Measurements from ENCODE around the gene INTU.
"Not testable (repeated sequence)": the region's sequence is repeated elsewhere in the genome, so short reads cannot be mapped to it uniquely, and the experiment has no call there.

Gene INTU

DNA sequence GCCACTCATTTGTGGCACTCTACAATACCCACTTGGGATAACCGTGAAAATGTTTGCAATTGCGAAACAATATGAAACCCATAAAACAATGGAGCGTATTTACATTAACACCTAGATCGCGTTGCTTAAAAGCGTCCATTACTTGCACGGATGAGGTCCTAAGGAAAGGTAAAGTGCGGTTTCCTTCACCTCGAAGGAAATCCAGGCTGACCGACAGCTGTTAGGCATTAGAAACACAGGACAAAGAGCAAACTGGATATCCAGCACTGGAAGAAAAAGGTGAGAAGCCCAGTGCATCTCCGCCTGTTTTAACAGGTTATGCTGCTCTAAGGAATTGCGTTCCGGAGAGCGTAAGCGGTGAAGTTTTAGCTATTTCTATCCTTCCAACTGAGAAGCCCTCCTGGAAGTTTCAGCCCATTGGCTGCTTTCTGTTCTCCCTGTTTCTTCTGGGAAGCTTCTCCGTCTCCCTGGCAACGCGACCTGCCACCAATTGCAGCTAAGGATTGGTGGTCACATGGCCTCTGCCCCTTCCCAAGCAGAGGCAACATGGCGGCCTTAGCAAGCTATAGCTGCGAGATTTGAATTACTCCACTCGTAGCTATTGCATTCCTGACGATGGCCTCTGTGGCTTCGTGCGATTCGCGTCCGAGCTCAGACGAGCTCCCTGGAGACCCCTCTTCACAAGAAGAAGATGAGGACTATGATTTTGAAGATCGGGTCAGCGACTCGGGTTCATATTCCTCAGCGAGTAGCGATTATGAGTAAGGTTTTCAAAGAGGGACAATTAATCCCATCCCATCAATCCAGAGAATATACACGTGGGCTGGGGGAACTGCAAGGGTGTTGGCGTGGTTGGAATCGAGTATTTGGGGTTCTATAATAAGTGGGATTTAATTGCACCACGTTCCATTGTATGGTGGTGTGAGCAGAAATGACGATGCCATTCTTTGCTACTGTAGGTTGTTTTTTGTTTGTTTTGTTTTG, at the start of gene INTU:
Gene INTU (plus strand): TSS at position 538 of the 984 bp plus-strand sequence. CDS start 78 bp downstream, at position 616.
- no peak for DNase-seq (ENCODE audit: low read depth)

DNA sequence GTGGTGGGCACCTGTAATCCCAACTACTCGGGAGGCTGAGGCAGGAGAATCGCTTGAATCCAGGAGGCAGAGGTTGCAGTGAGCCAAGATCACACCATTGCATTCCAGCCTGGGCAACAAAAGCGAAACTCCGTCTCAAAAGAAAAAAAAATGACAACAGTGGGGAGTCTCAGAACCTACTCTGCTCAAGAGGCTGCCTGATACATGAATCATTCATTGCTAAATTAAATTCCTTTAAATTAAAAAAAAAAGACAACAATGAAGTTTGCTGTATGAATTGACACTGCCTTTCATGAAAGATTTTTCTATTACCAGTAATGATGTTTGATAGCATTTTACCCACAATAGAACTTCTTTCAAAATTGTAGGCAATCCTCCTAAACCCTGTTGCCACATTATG, 46.3 kb upstream of the INTU start:
- not testable (repeated sequence) for DNase-seq (ENCODE audit: low read depth)

DNA sequence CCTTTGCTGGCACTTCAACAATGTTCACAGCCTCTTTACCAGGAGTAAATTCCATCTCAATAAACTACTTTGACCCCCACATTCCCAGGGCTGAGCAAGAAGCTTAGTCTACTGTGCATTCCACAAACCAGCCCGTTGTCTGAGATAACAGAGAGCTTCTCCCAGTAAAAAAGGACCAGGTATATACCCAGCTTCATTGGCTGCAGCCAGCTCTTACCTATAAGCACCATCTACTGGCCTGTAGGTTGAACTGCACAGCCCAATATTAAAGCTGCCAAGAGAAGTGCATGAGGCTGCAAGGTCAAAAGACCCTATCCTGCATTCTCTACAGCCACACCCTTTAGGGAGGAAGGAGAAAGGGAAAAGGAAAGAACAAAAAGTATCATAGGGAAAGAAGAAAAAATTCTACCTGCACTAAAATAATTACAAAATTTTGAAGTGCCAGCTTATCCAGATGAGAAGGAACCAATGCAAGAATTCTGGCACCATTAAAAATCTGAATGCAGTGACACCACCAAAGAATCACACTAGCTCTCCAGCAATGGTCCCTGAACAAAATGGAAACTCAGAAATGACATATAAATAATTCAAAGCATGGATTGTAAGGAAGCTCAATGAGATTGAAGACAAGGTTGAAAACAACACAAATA, 45.7 kb upstream of the INTU start:
- DNase-seq (ENCODE audit: low read depth), result no peak

DNA sequence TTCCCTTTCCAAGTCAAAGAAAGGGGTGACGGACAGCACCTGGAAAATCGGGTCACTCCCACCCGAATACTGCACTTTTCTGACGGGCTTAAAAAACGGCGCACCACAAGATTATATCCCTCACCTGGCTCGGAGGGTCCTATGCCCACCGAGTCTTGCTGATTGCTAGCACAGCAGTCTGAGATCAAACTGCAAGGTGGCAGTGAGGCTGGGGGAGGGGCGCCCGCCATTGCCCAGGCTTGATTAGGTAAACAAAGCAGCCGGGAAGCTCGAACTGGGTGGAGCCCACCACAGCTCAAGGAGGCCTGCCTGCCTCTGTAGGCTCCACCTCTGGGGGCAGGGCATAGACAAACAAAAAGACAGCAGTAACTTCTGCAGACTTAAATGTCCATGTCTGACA, 43.6 kb upstream of the INTU start:
- DNase-seq (ENCODE audit: low read depth), result not testable (repeated sequence)

DNA sequence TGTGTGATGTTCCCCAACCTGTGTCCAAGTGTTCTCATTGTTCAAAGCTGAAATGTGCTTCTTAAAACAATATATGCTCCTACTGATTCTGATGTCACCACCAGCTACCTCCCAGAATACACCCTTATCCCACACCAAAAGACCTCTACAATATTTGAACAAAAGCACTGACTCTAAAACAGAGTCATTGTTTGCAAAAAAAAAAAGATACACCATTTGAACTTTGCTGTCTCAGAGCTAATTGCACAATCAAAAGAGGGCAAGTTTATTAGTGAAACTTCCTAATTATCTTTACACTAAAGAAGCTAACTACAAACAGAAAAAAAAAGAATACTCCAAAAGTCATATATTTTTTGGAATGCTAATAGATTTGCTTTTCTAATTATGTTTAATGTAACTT, 34.1 kb upstream of the INTU start:
- DNase-seq (ENCODE audit: low read depth), result no peak

DNA sequence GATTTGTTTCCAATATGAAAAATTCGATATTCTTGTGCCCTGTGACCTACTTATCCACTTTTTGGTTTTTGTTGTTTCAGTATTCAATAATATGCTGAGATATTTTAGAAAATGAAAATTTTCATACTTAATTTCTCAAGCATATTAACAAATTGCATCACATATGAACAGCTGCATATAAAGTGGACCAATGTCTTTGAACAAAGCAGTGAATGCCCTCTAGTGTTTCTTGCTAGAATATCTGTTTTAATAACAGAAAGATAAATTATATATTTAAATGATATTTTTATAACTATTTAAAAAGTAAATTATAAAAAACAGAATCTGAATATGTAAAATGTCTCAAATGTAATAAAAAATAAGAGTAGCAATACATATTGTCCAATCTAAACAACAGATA, 31.7 kb upstream of the INTU start:
- DNase-seq (ENCODE audit: low read depth), result no peak

DNA sequence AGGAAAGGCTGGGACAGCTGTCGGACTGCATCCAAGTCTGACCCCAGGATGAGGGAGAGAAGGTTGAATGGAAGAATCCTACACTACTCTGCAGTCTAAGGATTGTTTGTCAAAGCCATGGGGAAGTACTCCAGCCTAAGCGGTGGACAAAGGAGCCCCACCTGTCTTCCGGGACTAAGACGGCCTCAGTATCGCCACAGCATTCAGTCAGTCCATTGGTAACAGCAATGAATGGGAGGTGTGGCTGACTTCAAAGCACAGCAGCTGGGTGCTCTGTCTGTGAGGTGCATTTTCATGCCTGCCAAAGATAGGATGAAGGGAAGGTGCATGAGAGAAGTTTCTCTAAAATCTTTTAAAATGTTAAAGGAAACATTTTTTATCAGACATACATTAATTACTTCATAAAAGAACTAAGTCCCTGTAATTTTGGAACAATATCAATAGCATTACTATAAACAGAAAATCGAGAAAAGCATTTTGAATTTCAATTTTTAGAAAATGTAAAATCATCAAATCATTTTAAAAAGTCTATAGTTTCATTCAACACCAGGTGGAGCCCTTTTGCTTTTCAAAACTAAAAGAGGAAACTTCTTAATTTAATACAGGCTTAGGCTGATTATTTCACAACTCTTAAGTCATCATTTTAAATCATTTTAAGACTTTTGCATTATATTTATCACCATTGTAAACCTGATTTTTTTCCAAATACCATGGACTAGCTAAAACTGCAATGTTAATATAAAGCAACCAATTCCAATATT, 27.6 kb upstream of the INTU start:
- DNase-seq (ENCODE audit: low read depth), result no peak

DNA sequence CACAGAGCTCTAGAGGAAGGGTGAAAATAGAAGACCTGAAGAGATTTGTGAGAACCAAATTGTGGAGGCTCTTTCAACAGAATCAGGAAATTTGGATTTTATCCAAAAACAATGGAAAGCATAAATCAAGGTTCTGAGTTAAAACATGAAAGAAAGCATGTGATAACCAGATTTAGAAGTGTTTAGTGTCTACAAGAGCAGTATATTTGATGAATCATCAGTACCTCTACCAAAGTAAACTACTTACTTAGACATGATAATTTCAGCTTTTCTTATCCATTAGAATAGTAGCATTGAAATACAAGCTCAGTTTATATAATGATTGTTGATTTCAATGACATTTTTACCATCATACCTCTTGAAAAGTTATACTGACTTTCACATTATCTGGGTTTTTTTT, 25.9 kb upstream of the INTU start:
- no peak for DNase-seq (ENCODE audit: low read depth)

DNA sequence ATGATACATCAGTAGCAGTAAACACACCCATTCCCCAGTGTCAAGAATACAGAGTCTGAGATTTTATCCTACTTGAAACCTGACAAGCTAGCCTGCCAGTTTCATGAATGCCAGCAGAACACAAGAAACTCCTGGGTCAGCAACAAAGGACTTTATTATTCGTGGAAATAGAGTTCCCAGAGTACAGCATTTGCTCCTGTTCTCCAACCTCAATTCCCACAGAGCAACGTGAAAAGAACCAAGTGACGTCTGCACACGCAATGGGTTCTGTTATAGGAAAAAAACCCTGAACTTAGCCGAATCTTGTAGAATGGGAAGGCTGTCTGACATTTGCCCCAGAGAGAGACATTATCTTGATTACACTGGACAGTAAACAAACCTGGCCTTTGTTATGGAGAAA, 23.3 kb upstream of the INTU start:
- DNase-seq (ENCODE audit: low read depth), result no peak

DNA sequence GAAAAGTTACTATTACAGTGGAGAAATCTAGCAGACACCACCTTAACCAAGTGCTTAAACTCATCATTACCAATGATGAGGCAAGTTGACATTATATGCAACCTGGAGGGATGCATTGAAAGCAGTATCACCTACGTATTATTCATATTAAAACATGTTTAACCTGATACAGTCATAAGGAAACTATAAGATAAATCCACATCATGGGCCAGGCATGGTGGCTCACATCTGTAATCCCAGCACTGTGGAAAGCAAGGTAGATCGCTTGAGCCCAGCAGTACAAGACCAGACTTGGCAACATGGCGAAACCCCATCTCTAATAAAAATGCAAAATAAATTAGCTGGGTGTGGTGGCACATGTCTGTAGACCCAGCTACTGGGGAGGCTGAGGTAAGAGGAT, 22.3 kb upstream of the INTU start:
- DNase-seq (ENCODE audit: low read depth), result no peak

DNA sequence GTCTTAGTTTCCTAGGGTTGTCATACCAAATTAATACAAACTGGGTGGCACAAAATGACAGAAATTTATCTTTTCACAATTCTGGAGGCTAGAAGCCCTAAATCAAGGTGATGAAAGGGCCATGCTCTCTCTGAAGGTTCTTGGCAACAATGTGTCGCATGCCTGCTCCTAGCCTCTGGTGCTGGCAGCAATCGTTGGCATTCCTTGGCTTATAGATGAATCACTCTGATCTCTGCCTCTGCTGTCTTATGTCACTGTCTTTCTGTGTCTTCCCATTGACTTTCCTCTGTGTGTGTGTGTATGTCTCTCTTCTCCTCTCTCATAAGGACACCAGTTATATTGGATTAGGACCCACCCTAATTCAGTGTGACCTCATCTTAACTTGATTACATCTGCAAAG, 15.9 kb upstream of the INTU start:
- DNase-seq (ENCODE audit: low read depth), result no peak

DNA sequence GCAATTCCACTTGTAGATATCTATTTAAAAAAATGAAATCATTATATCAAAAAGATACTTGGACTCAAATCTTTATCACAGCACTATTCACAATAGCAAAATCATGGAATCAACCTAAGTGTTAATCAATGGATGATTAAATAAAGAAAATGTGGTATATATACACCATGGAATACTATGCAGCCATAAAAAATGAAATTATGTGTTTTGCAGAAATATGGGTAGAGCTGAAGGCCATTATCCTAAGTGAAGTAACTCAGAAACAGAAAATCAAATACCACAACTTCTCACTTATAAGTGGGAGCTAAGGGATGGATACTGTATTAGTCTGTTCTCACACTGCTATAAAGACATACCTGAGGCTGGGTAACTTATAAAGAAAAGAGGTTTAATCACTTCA, 14.3 kb upstream of the INTU start:
- no peak for DNase-seq (ENCODE audit: low read depth)

DNA sequence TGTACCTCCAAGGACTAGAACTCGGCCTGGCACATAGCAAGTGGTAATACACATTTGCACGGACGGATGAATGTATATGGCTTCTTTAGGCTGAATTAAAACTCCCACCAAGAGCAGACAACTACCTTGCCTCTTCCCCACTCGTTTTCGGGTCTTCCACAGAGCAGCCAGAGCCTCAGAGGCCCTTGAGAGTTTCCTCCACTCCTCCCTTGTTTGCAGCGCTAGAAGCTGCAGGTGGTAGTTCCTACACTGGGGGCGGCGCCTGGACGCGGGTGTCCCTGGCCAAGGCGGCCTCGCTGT, 10.2 kb upstream of the INTU start:
- no peak for DNase-seq (ENCODE audit: low read depth)

DNA sequence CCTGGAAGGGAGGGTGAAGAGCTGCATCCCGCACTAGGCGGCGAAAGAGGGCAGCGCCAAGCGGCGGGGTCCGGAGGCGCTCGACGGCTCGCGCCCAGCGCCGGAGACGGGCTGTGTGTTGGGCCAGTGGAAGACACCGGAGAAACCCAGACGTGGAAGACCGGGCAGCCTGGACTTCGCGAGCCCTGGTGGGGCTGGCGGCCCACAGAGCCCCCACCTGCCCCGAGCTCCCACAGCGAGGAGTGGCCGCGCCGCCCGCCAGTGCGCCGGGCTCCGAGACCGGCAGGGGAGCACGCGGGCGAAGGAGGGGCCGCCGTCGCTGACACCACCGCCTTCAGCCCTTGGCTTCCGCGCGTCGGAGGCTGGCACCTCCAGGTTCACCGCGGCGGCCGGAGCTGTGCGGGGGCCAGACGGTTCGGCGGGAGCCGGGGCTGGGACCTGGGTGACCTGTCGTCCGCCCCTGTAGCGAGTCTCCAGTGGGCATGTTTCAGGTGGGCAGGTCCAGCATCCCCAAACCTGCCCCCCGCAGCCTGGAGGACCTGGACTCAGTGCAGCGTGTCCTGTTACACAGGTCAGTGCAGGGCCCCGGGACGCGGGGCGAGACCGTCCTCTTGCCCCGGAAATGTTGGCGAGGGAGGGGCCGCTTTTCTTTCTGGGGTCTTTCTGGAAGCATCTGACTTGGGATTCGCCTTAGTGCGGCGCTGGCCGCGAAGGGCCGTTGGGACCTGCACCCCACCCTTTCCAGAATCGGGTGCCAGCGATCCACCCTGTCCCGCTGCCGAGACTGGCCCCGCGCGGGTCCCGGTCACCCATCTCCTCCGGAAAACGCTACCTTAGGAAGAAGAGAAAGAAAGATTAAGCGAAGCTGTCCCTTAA, 9.6 kb upstream of the INTU start:
- no peak for DNase-seq (ENCODE audit: low read depth)

DNA sequence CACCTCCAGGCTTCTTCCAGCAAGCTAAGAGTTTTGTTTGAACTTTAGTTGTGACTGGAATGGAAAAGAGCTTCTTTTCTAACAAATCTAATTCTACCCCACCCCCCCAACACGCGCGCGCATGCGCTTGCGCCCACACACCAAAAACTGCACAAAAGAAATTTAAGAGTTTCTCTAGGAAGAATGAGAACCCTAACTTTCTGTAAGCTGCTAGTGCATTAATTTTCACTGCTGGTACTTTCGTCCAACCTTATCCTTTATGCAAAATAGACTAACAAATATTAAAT, 9.0 kb upstream of the INTU start:
- DNase-seq (ENCODE audit: low read depth), result no peak

DNA sequence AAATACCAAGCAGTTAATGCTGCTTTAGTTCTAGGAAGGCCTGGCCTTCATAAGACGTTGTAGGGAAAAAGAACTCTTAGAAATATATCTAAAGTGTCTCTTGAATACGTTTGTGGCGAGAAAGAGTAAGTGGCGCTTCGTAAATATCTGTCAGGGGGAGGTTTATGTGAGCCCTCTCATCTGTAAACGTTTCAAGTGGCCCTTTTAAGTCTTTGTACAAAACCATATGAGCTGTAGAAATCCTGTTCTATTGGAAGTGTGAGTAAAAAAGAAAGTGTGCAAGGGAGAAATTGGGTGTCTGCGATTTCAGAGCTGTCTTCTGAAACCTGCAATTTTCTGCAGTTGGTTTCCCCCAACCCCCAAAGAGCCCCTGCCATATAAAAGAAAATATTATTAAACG, 8.6 kb upstream of the INTU start:
- no peak for DNase-seq (ENCODE audit: low read depth)

DNA sequence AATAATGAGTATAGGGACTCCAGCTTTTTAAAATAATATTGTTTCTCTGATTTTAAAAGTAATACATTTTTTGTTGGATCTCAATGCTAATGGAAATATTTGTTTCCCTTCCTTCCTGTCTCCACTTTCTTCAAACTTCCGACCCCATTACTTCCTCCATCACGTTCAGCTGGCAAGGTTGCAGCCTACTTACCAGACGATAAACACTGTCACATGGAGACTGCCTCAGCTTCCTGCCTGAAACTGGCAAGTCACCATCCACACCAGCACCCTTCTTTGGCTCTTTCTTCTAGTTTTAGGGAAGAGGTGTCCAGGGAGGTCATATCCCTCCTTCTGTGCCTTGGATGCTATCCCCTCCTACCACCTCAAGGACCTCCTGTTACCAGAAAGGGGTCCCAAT, 3.4 kb upstream of the INTU start:
- DNase-seq (ENCODE audit: low read depth), result no peak

DNA sequence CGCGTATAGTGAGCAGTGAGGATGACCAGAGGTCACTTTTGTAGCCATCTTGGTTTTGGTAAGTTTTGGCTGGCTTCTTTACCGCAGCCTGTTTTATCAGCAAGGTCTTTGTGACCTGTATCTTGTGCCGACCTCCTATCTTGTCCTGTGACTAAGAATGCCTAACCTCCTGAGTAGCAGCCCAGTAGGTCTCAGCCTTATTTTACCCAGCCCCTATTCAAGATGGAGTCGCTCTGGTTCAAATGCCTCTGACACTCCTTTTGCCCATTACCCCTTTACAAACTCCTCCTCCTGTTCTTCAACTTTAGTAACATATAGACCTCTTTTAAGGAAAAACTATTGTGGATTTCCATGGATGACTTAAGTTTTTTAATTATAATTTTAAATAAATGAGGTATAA, 2.6 kb upstream of the INTU start:
- no peak for DNase-seq (ENCODE audit: low read depth)

DNA sequence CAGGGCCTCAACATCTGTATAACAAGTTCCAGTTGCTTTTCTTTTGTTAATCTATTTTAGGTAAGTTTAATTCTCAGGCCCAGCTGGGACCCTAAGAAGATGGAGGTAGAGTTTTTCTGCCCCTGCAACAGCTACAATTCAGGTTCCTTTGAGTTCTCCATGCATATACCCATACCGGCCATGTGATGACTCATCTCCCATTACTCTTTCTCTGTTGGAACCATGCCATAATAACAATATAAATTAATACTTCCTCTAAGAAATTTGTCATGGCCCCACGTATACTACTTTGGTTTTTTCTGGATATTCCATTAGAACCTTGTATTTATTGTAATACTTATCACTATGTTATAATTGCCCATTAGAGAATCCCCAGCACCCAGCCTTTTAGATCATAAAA, 1.3 kb upstream of the INTU start:
- DNase-seq (ENCODE audit: low read depth), result no peak

DNA sequence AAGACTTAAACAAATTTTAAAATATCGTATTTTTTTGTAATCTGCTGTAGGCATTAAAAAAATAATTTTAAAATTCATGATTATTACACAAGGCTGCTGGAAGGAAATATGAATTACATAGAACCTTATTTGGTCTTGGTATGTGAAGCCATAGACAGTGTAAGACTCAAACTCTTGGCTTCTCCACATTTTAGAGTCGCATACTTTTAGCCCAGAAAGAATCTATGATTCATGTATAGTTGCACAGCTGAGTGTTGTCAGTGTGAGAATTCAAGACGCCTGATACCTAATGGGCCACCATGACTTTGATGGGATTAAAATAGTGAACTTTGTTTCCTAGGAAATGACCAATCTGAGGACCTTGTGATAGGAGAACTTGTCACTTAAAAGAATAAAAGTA, 1.4 kb downstream of the INTU start:
- DNase-seq (ENCODE audit: low read depth), result no peak

DNA sequence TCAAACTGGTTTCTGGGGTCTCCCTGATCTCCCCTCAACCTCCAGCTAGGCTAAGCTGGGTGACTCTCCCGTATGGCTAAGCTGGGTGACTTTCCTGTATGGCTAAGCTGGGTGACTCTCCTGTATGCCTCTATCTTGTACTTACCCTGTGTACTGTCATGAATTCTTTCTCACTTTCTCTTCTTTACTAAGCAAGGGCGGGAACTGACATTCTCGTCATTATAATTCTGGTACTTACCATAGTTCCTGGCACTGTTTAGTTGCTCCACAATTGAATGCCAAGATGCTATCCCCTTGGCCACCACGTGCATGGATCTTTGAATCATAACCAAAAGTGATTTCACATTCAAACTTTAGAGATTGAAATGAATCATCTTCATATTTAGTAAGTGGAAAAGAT, 8.8 kb downstream of the INTU start:
- no peak for DNase-seq (ENCODE audit: low read depth)

DNA sequence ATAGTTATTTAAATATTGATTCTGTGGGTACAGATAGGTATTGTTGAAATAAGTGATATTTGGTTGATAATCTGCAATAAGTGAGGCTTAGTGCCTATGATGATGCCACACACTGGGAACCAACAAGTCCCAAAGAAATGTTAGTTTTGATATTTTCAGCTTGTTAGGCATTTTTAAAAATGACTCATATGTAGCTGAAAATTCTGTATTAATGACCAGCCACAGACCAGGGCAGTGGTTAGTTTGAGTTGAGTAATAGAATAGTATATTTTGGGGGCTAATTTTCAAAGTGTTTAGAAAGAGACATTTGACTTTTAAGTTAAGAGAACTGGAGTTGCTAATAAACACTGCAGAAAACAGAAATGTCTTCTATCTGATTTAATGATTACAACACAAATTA, 9.4 kb downstream of the INTU start:
- DNase-seq (ENCODE audit: low read depth), result no peak
